D721Med (cell line): Measurements from ENCODE around the gene SHF.
A peak's percentile ranks its signal among the peaks of the same experiment; 100 is the strongest.

ENCODE experiments used
- DNase-seq: peaks from one replicate; pipeline ENCODE4 v3.0.0; 2011; ENCODE audit warnings: low spot score; ENCODE audit not compliant: insufficient read length
- FAIRE-seq: peaks from 2 replicates; lab custom pipeline; 2011; peaks lifted over from hg19 to GRCh38; lab: Jason Lieb, UNC
- CTCF ChIP-seq: IDR thresholded peaks from 2 replicates; pipeline ENCODE4 v1.5.1; 2012; ENCODE audit warnings: mild to moderate bottlenecking, control low read depth; ENCODE audit not compliant: insufficient read depth; ENCODE audit errors: missing control alignments

Gene SHF

GRCh38 chr15:45228931-45229330 is 41.2 kb upstream of the SHF start:
- TF ChIP-seq CTCF, result no peak
- DNase-seq, result no peak
- no peak for FAIRE-seq

GRCh38 chr15:45225506-45226273 is 37.9 kb upstream of the SHF start:
- no peak for DNase-seq
- FAIRE-seq, result no peak
- TF ChIP-seq CTCF, result no peak

- no peak for FAIRE-seq
- TF ChIP-seq CTCF, result no peak
- no peak for DNase-seq
Measured at GRCh38 chr15:45224621-45225217, 37.0 kb upstream of the SHF start.

GRCh38 chr15:45221967-45222366 is 34.2 kb upstream of the SHF start:
- DNase-seq (no peak), FAIRE-seq (no peak)
- no peak for TF ChIP-seq CTCF

GRCh38 chr15:45221053-45221599 is 33.4 kb upstream of the SHF start:
- no peak for TF ChIP-seq CTCF
- DNase-seq (no peak), FAIRE-seq (no peak)

GRCh38 chr15:45212493-45212892 is 24.7 kb upstream of the SHF start:
- FAIRE-seq (no peak), DNase-seq (no peak)
- TF ChIP-seq CTCF, result no peak

GRCh38 chr15:45205192-45205591 is 17.4 kb upstream of the SHF start:
- peak; percentile 88 for TF ChIP-seq CTCF
- DNase-seq (peak; percentile 53), FAIRE-seq (no peak)
